Neutrophil (primary cell): ENCODE data around the gene CPNE2.

Experiments
- H3K27ac ChIP-seq: fragments of 200-600 bp; sonication (generic); 2 replicates; pipeline ENCODE4 v1.5.1; 2016; ENCODE audit warnings: mild to moderate bottlenecking, moderate library complexity
- H3K27me3 ChIP-seq: fragments of 200-600 bp; sonication (generic); 2 replicates; pipeline ENCODE4 v1.6.0; 2016; ENCODE audit warnings: mild to moderate bottlenecking
- H3K36me3 ChIP-seq: fragments of 200-600 bp; sonication (generic); 2 replicates; pipeline ENCODE4 v1.5.1; 2017
- H3K4me1 ChIP-seq, 2 experiments: fragments of 200-600 bp in 1 of 2; sonication (generic) in 1 of 2; 1 replicate in 1 of 2; 2 replicates in 1 of 2; pipeline versions ENCODE4 v1.5.1 to v1.6.1; 2013 to 2016; ENCODE audit warnings: low read depth in 1 of 2, low read length in 1 of 2, mild to moderate bottlenecking in 1 of 2, moderate library complexity in 1 of 2; ENCODE audit not compliant: control insufficient read depth in 1 of 2, insufficient read depth in 1 of 2
- H3K4me3 ChIP-seq, 2 experiments: fragments of 200-600 bp in 1 of 2; sonication (generic) in 1 of 2; 1 replicate in 1 of 2; 2 replicates in 1 of 2; pipeline ENCODE4 v1.5.1; 2013 to 2016; ENCODE audit warnings: low read depth in 1 of 2, low read length in 1 of 2, mild to moderate bottlenecking in 1 of 2, moderate library complexity in 1 of 2
- H3K9me3 ChIP-seq: fragments of 200-600 bp; sonication (generic); 2 replicates; pipeline ENCODE4 v1.5.1; 2016
- CTCF ChIP-seq: fragments of 200-600 bp; sonication (generic); IDR thresholded peaks from 2 replicates; pipeline ENCODE4 v1.5.1; 2016; ENCODE audit warnings: antibody characterized with exemption

CPNE2 gene

DNA sequence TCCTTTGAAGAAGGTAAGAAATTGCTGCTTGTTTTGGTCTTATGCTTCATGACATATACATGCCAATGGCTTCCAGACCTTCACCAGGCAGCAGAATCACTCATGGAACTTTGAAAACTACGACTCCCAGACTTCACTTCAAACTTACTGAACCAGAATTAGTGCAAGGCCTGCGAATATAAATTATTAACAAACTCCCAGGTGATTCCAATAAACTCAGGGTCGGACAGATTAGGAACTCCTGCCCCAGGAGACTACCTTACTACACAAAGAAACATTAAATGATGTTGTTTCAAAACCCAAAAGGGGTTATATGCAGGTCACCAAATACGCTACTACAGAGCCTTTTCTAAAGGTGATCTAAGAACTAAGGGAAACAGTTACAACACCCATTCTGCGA, 73.1 kb downstream of the CPNE2 start:
- no peak overlapping the region for H3K4me3 ChIP-seq
- no peaks in the 10 kb centered on the region for H3K27me3 ChIP-seq
- H3K36me3 ChIP-seq = peaks cover 68% of the 10 kb centered on the region
- H3K9me3 ChIP-seq = no peaks in the 10 kb centered on the region
- peaks cover 29 to 34% of the 10 kb centered on the region in 2 experiments for H3K4me1 ChIP-seq
- H3K27ac ChIP-seq = peak overlapping the region; percentile 80
- TF ChIP-seq CTCF = no peak

- Histone ChIP-seq H3K4me3 (no peak overlapping the region), H3K9me3 (no peaks in the 10 kb centered on the region), H3K27ac (peak overlapping the region; percentile 80), H3K27me3 (no peaks in the 10 kb centered on the region), H3K4me1 (peaks cover 25 to 32% of the 10 kb centered on the region in 2 experiments), H3K36me3 (peaks cover 73% of the 10 kb centered on the region)
- no peak for TF ChIP-seq CTCF
Measured at GRCh38 chr16:57165938-57166337, 73.6 kb downstream of the CPNE2 start.

DNA sequence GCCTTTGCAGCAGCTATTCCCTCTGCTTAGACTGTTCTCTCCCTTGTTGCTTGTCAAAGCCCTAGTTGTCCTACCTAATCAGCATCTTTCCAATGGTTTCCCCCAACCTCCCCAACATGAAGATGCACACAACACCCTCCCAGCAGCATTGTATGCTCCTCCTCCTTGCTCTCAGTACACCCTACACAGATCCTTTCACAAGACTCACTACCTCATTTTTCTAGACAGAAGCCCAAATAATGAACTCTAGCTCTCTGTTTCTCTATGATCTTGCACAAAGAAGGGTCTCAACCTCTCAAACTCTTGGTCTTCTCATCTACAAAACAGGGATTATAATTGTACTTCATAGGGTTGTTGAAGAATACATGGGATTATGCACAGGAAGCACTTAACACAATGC, 74.1 kb downstream of the CPNE2 start:
- peaks cover 78% of the 10 kb centered on the region for H3K36me3 ChIP-seq
- H3K27ac ChIP-seq = peak overlapping the region; percentile 80
- no peaks in the 10 kb centered on the region for H3K27me3 ChIP-seq
- no peak for TF ChIP-seq CTCF
- H3K9me3 ChIP-seq = no peaks in the 10 kb centered on the region
- peak overlapping the region in 1 of 2 experiments; percentile 4 for H3K4me3 ChIP-seq
- peaks cover 25 to 34% of the 10 kb centered on the region in 2 experiments for H3K4me1 ChIP-seq

DNA sequence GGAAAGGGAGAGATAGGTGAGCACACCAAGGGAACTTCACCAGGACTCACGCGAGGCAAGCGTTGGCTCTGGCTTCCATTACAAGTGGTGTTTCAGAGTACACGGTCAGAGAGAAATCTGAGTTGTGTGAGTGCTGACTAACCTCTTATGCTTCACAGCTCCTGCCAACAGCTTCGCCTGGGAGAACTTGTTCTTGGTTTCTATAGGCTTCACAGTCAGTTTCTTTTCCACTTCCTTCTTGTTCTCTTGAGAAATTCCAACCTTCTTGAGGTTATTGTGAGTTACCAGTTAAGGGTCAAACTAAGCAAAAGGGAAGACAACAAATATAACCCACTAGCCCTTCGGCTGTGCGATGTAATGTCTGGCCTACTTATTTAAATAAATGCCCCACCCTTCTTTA, 74.6 kb downstream of the CPNE2 start:
- no peaks in the 10 kb centered on the region for H3K9me3 ChIP-seq
- peak overlapping the region in 1 of 2 experiments; percentile 4 for H3K4me3 ChIP-seq
- no peaks in the 10 kb centered on the region for H3K27me3 ChIP-seq
- peak overlapping the region; percentile 80 for H3K27ac ChIP-seq
- H3K36me3 ChIP-seq = peaks cover 78% of the 10 kb centered on the region
- TF ChIP-seq CTCF = no peak
- H3K4me1 ChIP-seq = peaks cover 25 to 39% of the 10 kb centered on the region in 2 experiments

- H3K36me3 ChIP-seq = peaks cover 78% of the 10 kb centered on the region
- H3K4me1 ChIP-seq = peaks cover 25 to 40% of the 10 kb centered on the region in 2 experiments
- no peaks in the 10 kb centered on the region for H3K27me3 ChIP-seq
- H3K27ac ChIP-seq = peak overlapping the region; percentile 80
- no peak for TF ChIP-seq CTCF
- no peaks in the 10 kb centered on the region for H3K9me3 ChIP-seq
- no peak overlapping the region for H3K4me3 ChIP-seq
Measured at GRCh38 chr16:57167538-57167937, 75.2 kb downstream of the CPNE2 start.

DNA sequence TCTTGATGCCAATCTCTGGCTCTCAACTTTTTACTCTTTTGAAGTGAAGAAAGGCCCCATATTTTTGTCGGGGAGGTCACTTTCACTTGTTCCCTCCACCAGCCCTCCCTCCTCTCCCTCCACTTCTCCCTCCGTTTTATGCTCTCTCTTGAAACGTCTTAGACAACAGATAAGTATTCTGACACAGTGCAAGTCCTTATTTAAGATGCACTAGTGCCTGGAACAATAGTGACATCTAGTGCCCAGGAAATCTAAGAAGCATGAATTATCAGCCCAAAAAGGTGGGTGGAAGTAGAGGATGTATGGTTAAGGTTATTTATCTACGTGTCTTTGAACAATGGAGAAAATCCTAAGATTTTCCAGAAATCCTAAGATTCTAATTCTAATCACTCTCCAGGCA, 75.6 kb downstream of the CPNE2 start:
- no peaks in the 10 kb centered on the region for H3K9me3 ChIP-seq
- H3K27ac ChIP-seq = peak overlapping the region; percentile 80
- peaks cover 78% of the 10 kb centered on the region for H3K36me3 ChIP-seq
- H3K4me3 ChIP-seq = no peak overlapping the region
- no peaks in the 10 kb centered on the region for H3K27me3 ChIP-seq
- no peak for TF ChIP-seq CTCF
- H3K4me1 ChIP-seq = peaks cover 25 to 40% of the 10 kb centered on the region in 2 experiments
